NCI-H1436 (cell line): Measurements from ENCODE around the gene ITGA3.

Source experiments
- DNase-seq: peaks from one replicate; lab custom pipeline; 2025; lab: John Stamatoyannopoulos, UW

The ITGA3 gene

DNA sequence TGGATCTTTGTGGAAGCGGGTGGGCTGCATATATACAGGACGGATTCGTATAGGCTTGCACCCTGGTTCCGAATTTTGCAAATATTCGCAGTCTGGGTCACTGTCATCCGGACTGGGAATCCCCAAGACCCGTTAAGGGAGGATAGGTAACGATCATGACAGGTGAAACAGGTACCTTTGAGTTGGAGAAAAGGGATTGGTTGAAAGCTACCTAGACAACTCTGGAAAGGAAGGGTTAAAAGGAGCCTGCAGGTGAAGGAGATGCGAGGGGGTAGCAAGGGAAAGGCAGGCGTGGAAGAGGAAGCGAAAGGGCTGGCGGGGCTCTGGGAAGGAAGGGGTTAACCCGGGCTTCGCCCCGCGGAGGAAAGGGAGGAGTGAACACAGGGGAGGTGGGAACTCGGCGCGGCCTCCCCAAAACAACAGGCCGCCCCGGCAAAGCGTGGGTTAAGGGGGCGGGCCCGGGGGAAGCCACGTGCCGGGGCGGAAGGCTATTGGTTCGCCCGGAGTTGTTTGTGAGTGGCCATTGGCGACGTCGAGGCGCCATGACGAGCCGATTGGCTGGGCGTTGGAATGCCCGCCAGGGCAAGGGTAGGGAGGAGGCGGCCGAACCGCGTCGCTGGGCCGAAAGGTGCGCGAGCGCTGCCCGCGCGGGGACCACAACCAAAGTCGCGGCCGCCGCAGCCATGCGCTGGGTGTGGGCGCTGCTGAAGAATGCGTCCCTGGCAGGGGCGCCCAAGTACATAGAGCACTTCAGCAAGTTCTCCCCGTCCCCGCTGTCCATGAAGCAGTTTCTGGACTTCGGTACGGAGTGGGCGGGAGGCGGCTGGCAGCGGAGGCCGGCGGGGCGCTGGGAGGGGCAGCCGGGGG, 39.1 kb downstream of the ITGA3 start, which contains the start of gene PDK2:
TSS of gene PDK2 (plus strand) at position 599 of the 867 bp plus-strand sequence. CDS start at position 684, 85 bp downstream.
- peak; percentile 98 for DNase-seq

GRCh38 chr17:50095626-50096037, 39.7 kb downstream of the ITGA3 start:
- DNase-seq: no peak

GRCh38 chr17:50096092-50096491, 40.2 kb downstream of the ITGA3 start:
- no peak for DNase-seq

DNA sequence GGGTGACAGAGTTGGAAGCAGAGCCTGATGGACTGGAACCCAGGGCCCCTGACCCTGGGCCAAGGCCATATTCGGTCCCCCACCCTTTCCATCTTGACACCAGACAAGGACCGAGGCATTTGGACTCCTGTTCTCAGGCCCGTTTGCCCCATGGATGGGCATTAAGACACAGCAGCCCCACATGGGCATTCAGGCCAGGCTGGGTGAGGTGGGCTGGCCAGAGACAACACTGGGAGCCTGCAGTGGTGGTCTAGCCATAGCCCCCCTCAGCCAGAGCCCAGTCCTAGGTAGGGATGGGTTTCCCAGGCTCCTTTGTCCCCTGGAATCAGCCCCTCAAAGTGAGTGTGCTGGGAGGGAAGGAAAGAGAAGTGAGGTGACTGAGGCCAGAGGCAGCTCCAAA, 40.8 kb downstream of the ITGA3 start:
- DNase-seq: no peak

DNA sequence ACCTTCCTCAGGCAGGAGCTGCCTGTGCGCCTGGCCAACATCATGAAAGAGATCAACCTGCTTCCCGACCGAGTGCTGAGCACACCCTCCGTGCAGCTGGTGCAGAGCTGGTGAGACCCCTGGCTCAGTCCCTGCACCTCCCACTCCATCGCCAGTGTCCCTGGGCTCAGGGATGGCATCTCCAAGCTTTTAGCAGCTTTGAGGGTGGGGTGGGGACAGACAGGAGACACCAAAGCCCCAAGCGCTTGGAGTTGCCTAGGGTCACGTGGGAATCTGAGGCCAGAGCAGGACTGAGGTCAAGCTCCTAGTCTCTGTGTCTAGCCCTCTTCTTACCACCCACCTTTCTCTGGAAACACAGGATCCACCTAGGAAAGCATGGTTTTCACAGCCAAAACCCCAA, 41.5 kb downstream of the ITGA3 start:
- no peak for DNase-seq

DNA sequence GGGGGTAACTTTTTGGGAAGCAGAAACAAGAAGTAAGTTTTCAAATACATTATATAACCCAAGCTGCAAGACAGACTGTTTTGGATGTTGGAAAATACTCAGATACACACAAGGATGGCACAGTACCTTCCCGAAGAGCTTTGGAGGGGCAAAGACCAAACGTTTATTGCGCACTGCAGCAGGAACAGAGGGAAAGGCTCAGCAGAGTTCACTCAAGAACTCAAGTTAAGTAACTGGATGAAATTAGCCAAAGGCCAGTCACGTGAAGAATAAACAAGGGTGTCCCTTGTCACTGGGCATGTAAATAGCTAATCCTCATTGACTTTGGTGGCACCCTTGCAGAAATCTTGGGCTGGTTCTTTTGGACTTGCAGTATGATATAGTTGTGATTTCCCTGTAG, 42.0 kb downstream of the ITGA3 start:
- no peak for DNase-seq

DNA sequence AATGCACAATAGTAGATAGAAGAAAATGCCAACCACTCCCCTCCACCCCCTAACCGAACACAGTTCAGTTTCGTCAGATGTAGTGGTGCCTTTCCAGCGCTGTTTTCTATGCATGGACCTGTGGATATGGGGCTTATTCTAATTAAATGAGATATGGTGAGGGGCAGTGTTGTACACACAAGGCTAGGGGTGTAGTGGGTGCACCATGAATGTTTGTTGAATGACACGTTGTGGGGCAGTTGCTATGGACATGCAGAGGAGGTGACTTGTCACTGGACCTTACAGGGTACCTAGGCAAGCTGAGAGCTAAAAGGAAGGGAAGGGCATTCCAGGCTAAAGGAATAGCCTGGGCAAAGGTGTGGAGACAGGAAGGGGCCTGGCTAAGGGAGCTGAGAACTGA, 42.7 kb downstream of the ITGA3 start:
- DNase-seq: no peak

DNA sequence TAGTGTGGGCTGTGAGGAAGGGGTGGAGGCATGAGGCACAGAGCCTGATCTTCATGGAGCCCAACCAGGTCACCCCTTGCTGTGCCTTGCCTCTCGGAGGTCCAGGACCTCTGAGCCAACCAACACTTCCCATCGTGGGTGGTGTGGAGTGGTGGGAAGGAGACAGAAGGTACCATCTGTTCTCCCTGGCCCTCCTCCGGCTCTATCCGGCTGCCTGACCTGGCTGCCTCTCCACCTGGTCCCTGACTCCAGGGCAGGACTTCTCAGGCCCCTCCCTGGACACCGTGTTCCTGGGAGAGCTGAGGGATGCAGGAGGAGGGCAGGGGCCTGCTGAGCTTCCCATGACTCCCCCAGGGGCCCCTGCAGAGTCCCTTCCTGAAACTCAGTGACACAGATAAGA, 43.1 kb downstream of the ITGA3 start:
- no peak for DNase-seq

- DNase-seq: no peak
Observed at GRCh38 chr17:50100480-50100883, 44.6 kb downstream of the ITGA3 start.

DNA sequence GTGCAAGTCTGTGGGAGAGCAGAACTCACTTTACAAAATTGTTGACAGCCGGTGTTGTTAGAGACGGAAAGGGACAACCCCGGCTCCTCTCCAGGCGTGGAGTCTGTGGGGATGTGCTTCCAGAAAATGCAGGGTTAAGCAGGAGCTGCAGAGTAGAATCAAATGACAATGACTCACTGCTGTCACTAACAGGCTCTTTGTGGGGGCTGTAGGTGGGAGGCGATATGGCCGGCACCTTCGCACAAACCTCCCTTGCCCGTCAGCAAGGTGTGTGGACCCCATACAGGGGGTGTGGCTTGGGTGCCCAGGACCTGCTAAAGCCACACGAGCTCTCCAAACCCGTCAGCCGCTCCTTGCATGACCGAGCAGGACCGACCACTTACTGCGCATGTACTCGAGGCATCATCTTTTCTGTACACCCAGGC, 45.0 kb downstream of the ITGA3 start:
- DNase-seq: no peak

- DNase-seq: no peak
Observed at GRCh38 chr17:50101346-50102163, 45.6 kb downstream of the ITGA3 start.

DNA sequence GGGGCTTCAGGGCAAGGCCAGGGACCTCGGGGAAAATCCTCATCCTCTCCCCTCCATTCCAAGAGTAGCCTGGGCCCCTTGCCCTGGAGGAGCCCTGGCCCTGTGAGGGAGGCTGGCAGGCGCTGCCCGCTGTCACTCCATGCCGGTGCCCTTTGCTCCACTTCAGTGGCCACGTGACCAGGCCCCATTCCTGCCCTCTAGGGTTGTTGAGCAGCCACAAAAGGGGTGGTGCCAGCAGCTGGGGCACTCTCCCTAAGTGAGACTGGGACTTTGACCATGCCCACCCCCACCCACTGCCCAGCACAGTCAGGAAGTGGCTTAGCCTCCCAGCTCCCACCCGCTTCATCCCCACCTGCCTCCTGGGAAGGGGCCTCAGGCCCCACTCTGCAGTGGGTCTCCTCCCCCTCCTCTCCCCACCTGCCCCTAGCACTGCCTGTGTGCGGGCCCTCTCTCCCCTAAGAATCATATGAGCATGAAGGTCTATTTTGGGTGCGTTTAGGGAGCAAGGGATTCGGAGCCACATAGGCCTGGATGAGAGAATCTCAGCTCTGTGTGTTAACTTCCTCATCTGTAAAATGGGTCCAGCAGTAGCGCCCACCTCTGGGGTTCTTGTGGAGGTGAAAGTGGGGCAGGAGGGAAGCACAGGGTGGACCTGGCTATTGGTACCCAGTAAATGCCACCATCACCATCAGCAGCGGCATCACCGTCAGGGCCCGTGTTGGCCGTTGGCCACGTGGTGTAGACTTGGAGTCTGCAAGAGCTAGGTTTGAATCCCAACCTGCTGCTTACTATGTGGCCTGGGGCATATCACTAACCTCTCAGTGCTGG, 46.5 kb downstream of the ITGA3 start:
- DNase-seq: no peak

GRCh38 chr17:50103252-50103651, 47.3 kb downstream of the ITGA3 start:
- no peak for DNase-seq

DNA sequence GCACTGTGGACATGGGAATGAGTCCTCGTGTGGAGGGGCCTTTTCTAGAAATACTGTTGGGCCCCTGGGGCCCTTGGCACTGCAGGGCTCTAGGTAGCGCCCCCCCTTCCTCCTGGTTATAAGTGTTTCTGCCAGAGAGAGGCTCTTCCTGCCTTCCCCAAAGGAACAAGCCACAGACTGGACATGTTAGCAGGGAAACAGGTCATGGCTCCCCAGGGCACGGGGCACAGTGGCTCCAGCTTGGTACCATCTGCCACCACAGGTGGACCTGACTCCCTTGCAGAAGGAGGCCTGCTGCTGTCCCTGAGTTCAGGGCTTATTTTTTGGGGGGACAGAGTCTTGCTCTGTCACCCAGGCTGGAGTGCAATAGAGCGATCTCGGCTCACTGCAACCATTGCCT, 48.0 kb downstream of the ITGA3 start:
- no peak for DNase-seq

DNA sequence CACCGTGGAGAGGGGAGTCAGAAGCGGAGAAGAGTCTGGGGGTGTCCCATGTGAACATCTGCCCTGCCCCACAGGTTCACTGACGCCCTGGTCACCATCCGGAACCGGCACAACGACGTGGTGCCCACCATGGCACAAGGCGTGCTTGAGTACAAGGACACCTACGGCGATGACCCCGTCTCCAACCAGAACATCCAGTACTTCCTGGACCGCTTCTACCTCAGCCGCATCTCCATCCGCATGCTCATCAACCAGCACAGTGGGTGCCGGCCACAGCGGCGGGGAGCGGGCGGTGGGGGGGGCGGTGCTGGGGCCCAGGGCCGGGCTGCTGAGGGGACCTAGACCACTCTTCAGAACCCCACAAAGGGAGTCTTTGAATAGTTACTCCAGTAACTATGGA, 49.9 kb downstream of the ITGA3 start:
- DNase-seq: no peak

- no peak for DNase-seq
Observed at GRCh38 chr17:50106393-50107131, 50.7 kb downstream of the ITGA3 start.

- DNase-seq: no peak
Observed at GRCh38 chr17:50107790-50108414, 52.0 kb downstream of the ITGA3 start.

DNA sequence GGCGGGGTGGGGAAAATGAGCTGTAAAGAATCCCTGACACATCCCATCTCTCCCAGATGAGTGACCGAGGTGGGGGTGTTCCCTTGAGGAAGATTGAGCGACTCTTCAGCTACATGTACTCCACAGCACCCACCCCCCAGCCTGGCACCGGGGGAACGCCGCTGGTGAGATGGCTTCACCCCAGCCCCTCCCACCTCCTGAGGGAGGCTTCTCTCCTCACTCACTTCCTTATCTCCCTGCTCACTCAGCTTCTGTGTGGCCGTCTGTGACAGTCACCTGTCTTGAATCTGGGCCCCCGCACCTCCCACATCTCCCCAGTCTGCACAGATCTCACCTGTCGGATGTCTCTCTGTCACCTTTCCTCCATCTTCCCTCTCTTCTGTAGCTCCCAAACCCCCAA, 52.6 kb downstream of the ITGA3 start:
- no peak for DNase-seq

GRCh38 chr17:50109207-50109606, 53.3 kb downstream of the ITGA3 start:
- no peak for DNase-seq

- no peak for DNase-seq
Observed at GRCh38 chr17:50109785-50110184, 53.9 kb downstream of the ITGA3 start.
